Measurements from ENCODE around the gene OXSR1.
"Not testable (repeated sequence)": the region's sequence is repeated elsewhere in the genome, so short reads cannot be mapped to it uniquely, and the experiment has no call there.

OXSR1 gene

GRCh38 chr3:38278841-38279240 lies 113.5 kb downstream of the OXSR1 start:
- no peak overlapping the region for H3K4me3 ChIP-seq (ENCODE audit: low read depth, low read length)
- TF ChIP-seq, protein P1, sequence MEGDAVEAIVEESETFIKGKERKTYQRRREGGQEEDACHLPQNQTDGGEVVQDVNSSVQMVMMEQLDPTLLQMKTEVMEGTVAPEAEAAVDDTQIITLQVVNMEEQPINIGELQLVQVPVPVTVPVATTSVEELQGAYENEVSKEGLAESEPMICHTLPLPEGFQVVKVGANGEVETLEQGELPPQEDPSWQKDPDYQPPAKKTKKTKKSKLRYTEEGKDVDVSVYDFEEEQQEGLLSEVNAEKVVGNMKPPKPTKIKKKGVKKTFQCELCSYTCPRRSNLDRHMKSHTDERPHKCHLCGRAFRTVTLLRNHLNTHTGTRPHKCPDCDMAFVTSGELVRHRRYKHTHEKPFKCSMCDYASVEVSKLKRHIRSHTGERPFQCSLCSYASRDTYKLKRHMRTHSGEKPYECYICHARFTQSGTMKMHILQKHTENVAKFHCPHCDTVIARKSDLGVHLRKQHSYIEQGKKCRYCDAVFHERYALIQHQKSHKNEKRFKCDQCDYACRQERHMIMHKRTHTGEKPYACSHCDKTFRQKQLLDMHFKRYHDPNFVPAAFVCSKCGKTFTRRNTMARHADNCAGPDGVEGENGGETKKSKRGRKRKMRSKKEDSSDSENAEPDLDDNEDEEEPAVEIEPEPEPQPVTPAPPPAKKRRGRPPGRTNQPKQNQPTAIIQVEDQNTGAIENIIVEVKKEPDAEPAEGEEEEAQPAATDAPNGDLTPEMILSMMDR (IDR thresholded peaks at IDR 0.05; ENCODE audit: insufficient read depth, low read depth, low read length, missing control alignments) = no peak
- no peak for DNase-seq (ENCODE audit: low read depth)

- no peak within 1 kb of the TSS for H3K4me3 ChIP-seq (ENCODE audit: low read depth, low read length)
- DNase-seq (ENCODE audit: low read depth) = peak; percentile 13
- TF ChIP-seq, protein P1 (IDR thresholded peaks at IDR 0.05; ENCODE audit: insufficient read depth, low read depth, low read length, missing control alignments) = peak; percentile 37
Measured at GRCh38 chr3:38281895-38282686, 116.8 kb downstream of the OXSR1 start, which contains the start of gene SLC22A14. TSS of gene SLC22A14 (plus strand) at chr3:38282294. CDS start at chr3:38306027, 23,733 bp downstream.

GRCh38 chr3:38283810-38284755 lies 118.7 kb downstream of the OXSR1 start:
- DNase-seq (ENCODE audit: low read depth) = no peak
- H3K4me3 ChIP-seq (ENCODE audit: low read depth, low read length) = no peak overlapping the region
- TF ChIP-seq, protein P1 (IDR thresholded peaks at IDR 0.05; ENCODE audit: insufficient read depth, low read depth, low read length, missing control alignments) = no peak

DNA sequence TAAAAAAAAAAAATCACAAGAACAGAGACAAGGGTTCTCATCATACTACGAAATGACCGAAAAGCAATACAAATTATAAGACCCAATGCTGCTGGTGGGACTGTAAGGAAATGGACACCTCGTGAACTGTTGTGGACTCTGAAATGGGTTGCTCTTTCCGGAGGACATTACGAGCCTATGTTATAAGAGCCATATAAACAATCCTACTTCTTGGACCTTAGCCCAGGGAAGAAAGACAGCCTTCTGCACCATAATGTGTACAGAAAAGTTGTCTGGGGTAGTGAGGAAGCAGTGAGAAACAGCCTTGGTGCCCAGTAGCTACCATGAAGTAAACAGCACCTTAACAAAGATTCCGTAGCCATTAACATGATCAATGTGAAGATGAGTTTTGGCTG lies 119.4 kb downstream of the OXSR1 start:
- no peak for DNase-seq (ENCODE audit: low read depth)
- H3K4me3 ChIP-seq (ENCODE audit: low read depth, low read length) = no peak overlapping the region
- TF ChIP-seq, protein P1 (IDR thresholded peaks at IDR 0.05; ENCODE audit: insufficient read depth, low read depth, low read length, missing control alignments) = no peak

GRCh38 chr3:38289286-38290217 lies 124.2 kb downstream of the OXSR1 start:
- not testable (repeated sequence) for H3K4me3 ChIP-seq (ENCODE audit: low read depth, low read length); DNase-seq (ENCODE audit: low read depth)

- not testable (repeated sequence) for DNase-seq (ENCODE audit: low read depth); H3K4me3 ChIP-seq (ENCODE audit: low read depth, low read length)
Measured at GRCh38 chr3:38297053-38297452, 131.7 kb downstream of the OXSR1 start.

GRCh38 chr3:38297537-38297936 lies 132.2 kb downstream of the OXSR1 start:
- no peak overlapping the region for H3K4me3 ChIP-seq (ENCODE audit: low read depth, low read length)
- DNase-seq (ENCODE audit: low read depth) = no peak
- TF ChIP-seq, protein P1 (IDR thresholded peaks at IDR 0.05; ENCODE audit: insufficient read depth, low read depth, low read length, missing control alignments) = no peak

Data from GM12865 (cell line).